Colonic mucosa (tissue), 4 donors: ENCODE measurements around the gene ACO2. TPM values are rescaled to one million over a fixed set of nuclear protein-coding genes. Genes with fewer than 3 reads are reported as not detected.

ENCODE experiments used
- DNase-seq: peaks from one replicate; pipeline ENCODE4 v3.0.0-alpha.2; 2020
- H3K27ac ChIP-seq: fragments of 200-600 bp; one replicate; pipeline ENCODE4 v1.8.0; 2021
- H3K27me3 ChIP-seq: fragments of 200-600 bp; one replicate; pipeline ENCODE4 v1.8.0; 2021
- H3K36me3 ChIP-seq: fragments of 200-600 bp; one replicate; pipeline ENCODE4 v1.8.0; 2021
- H3K4me1 ChIP-seq: fragments of 200-600 bp; one replicate; pipeline ENCODE4 v1.8.0; 2021; ENCODE audit warnings: mild to moderate bottlenecking
- H3K4me3 ChIP-seq: fragments of 200-600 bp; one replicate; pipeline ENCODE4 v1.8.0; 2021
- H3K9ac ChIP-seq, 2 donors: one replicate each; pipeline ENCODE4 v1.7.0; 2013; ENCODE audit warnings: control low read depth in 2 of 2, low read depth in 2 of 2, low read length in 2 of 2
- H3K9me3 ChIP-seq: fragments of 200-600 bp; one replicate; pipeline ENCODE4 v1.8.0; 2021
- CTCF ChIP-seq: fragments of 200-600 bp; IDR thresholded peaks from one replicate; pipeline ENCODE4 v1.8.0; 2022; ENCODE audit warnings: antibody characterized with exemption, mild to moderate bottlenecking
- intact Hi-C: fragments of 100-400 bp; cut with DNase I; formaldehyde crosslinking; loops from one replicate; pipeline ENCODE4 v1.14.1; 2022
- total RNA-seq, 2 donors: library from RNA; stranded (reverse); fragmentation: NEBNext Ultra II Directional in 1 of 2; extraction: Animal tissue kit (Norgen Biotek cat#: 25700) in 1 of 2; gene quantifications; one replicate each; pipeline ENCODE4 v1.2.1, GENCODE V29; 2021
- donor health status: healthy.
- donor health status: DM: no; HTN: no; CAD: no.
- donor health status: DM: no; HTN: no; CAD: no.

The ACO2 gene
- total RNA-seq, 2 donors from 2014 or later, result 254 to 268 TPM

GRCh38 chr22:41542224-41542623, 73.3 kb downstream of the ACO2 start:
- Histone ChIP-seq H3K36me3 (no peaks in the 10 kb centered on the region), H3K9me3 (no peaks in the 10 kb centered on the region), H3K4me3 (no peak overlapping the region), H3K9ac (no peak overlapping the region), H3K27me3 (no peaks in the 10 kb centered on the region), H3K27ac (no peak overlapping the region), H3K4me1 (no peaks in the 10 kb centered on the region)
- no peak for DNase-seq
- TF ChIP-seq CTCF, result no peak
- intact Hi-C loops, result loop anchor here (5.0 kb wide), 1 partner anchor 55 kb away; no protein-coding TSS in a partner anchor

GRCh38 chr22:41543854-41544670, 75.1 kb downstream of the ACO2 start, which contains the start of gene POLR3H:
POLR3H (minus strand) TSS chr22:41544470; CDS start chr22:41544101, 369 bp downstream.
- peak; percentile 99 for DNase-seq
- no peaks in the 10 kb centered on the region for H3K36me3 ChIP-seq
- peak; percentile 62 for TF ChIP-seq CTCF
- H3K9ac ChIP-seq, result peak within 1 kb of the TSS; percentile 59 to 89
- peak within 1 kb of the TSS; percentile 56 for H3K27ac ChIP-seq
- H3K27me3 ChIP-seq, result no peaks in the 10 kb centered on the region
- intact Hi-C loops, result loop anchor here (5.0 kb wide), 1 partner anchor 53 kb away; no protein-coding TSS in a partner anchor
- no peaks in the 10 kb centered on the region for H3K4me1 ChIP-seq
- no peaks in the 10 kb centered on the region for H3K9me3 ChIP-seq
- H3K4me3 ChIP-seq, result peak within 1 kb of the TSS; percentile 58

- no peak for TF ChIP-seq CTCF
- intact Hi-C loops, result loop anchor here (5.0 kb wide), 1 partner anchor 52 kb away; no protein-coding TSS in a partner anchor
- no peaks in the 10 kb centered on the region for H3K9me3 ChIP-seq
- DNase-seq, result no peak
- no peaks in the 10 kb centered on the region for H3K36me3 ChIP-seq
- no peak overlapping the region for H3K27ac ChIP-seq
- no peaks in the 10 kb centered on the region for H3K27me3 ChIP-seq
- H3K9ac ChIP-seq, result peak overlapping the region in 1 of 2 donors; percentile 29
- no peaks in the 10 kb centered on the region for H3K4me1 ChIP-seq
- peak overlapping the region; percentile 58 for H3K4me3 ChIP-seq
Observed at GRCh38 chr22:41544671-41545476, 76.0 kb downstream of the ACO2 start.

GRCh38 chr22:41548830-41549211, 79.9 kb downstream of the ACO2 start:
- DNase-seq, result no peak
- H3K9me3 ChIP-seq, result no peaks in the 10 kb centered on the region
- intact Hi-C loops, result no loop called here
- H3K4me3 ChIP-seq, result no peak overlapping the region
- no peaks in the 10 kb centered on the region for H3K27me3 ChIP-seq
- H3K36me3 ChIP-seq, result no peaks in the 10 kb centered on the region
- H3K27ac ChIP-seq, result no peak overlapping the region
- TF ChIP-seq CTCF, result no peak
- no peaks in the 10 kb centered on the region for H3K4me1 ChIP-seq
- no peak overlapping the region for H3K9ac ChIP-seq

GRCh38 chr22:41550952-41551491, 82.1 kb downstream of the ACO2 start:
- Histone ChIP-seq H3K4me3 (no peak overlapping the region), H3K9ac (no peak overlapping the region), H3K27me3 (no peaks in the 10 kb centered on the region), H3K27ac (no peak overlapping the region), H3K36me3 (no peaks in the 10 kb centered on the region), H3K4me1 (no peaks in the 10 kb centered on the region), H3K9me3 (no peaks in the 10 kb centered on the region)
- intact Hi-C loops, result no loop called here
- TF ChIP-seq CTCF, result no peak
- no peak for DNase-seq
